Measurements from ENCODE around the gene ZNF141.
"Not testable (repeated sequence)": the region's sequence is repeated elsewhere in the genome, so short reads cannot be mapped to it uniquely, and the experiment has no call there.

The ZNF141 gene

DNA sequence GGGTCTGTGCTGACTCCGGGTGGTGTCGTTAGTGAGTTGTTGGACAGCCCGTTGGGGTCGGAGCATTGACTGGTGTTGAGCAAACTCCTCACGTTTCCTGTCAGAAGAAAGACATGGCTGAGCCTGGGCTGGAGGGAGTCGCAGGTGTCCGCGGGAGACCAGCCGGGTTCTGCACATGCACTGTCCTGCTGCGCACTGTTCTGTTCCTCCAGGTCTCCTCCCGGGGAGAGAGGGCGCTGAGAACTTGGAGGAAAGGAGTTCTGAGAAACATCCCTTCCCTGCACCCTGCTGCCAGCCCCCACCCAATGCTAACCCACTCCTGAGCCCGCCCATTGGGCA lies 1.1 kb downstream of the ZNF141 start:
- peak overlapping the region; percentile 99 for H3K27ac Mint-ChIP-seq
- no peaks in the 10 kb centered on the region for H3K27me3 Mint-ChIP-seq
- H3K9me3 Mint-ChIP-seq, result peaks cover 23% of the 10 kb centered on the region
- H3K4me3 Mint-ChIP-seq, result peak overlapping the region; percentile 100
- peaks cover 71% of the 10 kb centered on the region for H3K36me3 Mint-ChIP-seq
- ATAC-seq, result no peak
- H3K4me1 Mint-ChIP-seq, result peaks cover 35% of the 10 kb centered on the region

- H3K36me3 Mint-ChIP-seq, result peaks cover 74% of the 10 kb centered on the region
- H3K4me1 Mint-ChIP-seq, result peaks cover 30% of the 10 kb centered on the region
- peaks cover 23% of the 10 kb centered on the region for H3K9me3 Mint-ChIP-seq
- H3K27me3 Mint-ChIP-seq, result no peaks in the 10 kb centered on the region
- ATAC-seq, result no peak
- H3K4me3 Mint-ChIP-seq, result peak overlapping the region; percentile 18
- no peak overlapping the region for H3K27ac Mint-ChIP-seq
Measured at GRCh38 chr4:340011-340410, 2.4 kb downstream of the ZNF141 start.

GRCh38 chr4:373062-373839 lies 35.6 kb downstream of the ZNF141 start:
- Mint-ChIP-seq H3K36me3 (peaks cover 67% of the 10 kb centered on the region), H3K27ac (no peak overlapping the region), H3K4me1 (no peaks in the 10 kb centered on the region), H3K9me3 (peaks cover 24% of the 10 kb centered on the region), H3K27me3 (no peaks in the 10 kb centered on the region), H3K4me3 (no peak overlapping the region)
- ATAC-seq, result no peak

DNA sequence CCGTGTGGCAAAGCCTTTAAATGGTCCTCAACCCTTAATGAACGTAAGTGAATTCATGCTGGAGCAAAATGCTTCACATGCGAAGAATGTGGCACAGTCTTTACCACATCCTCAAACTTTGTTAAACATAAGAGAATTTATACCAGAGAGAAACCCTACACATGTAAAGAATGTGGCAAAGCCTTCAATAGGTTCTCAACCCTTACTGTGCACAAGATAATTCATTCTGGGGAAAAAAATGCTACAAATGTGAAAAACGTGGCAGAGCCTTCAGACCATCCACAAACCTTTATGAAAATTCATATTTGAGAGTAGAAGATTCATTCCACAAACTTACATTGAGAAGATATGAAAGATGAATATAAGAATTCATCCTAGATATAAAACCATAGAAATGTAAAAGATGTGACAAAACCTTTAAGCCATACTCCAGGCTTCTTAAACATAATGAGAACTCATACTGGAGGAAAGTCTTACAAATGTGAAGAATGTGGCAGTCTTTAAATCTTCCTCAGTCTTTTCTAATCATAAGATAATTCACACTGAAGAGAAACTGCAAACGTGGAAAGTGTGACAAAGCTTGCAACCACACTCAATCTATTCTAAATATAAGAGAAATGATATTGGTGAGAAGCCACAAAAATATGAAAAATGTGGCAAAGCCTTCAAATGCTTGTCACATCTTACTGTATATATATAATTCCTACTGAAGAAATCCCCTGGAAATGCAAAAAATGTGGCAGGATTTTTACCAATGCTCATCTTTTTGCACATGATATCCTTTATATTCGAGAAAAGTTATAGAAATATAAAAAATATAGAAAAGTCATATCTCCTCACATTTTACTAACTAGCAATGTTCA lies 36.9 kb downstream of the ZNF141 start:
- Mint-ChIP-seq H3K27ac (no peak overlapping the region), H3K36me3 (peaks cover 54% of the 10 kb centered on the region), H3K4me1 (no peaks in the 10 kb centered on the region), H3K4me3 (no peak overlapping the region), H3K9me3 (peaks cover 15% of the 10 kb centered on the region), H3K27me3 (no peaks in the 10 kb centered on the region)
- ATAC-seq, result no peak

GRCh38 chr4:384311-385010 lies 46.8 kb downstream of the ZNF141 start:
- Mint-ChIP-seq H3K4me1 (peaks cover 13% of the 10 kb centered on the region), H3K9me3 (peaks cover 29% of the 10 kb centered on the region), H3K27me3 (no peaks in the 10 kb centered on the region), H3K4me3 (no peak overlapping the region), H3K36me3 (peaks cover 27% of the 10 kb centered on the region), H3K27ac (peak overlapping the region; percentile 7)
- ATAC-seq, result peak; percentile 67

DNA sequence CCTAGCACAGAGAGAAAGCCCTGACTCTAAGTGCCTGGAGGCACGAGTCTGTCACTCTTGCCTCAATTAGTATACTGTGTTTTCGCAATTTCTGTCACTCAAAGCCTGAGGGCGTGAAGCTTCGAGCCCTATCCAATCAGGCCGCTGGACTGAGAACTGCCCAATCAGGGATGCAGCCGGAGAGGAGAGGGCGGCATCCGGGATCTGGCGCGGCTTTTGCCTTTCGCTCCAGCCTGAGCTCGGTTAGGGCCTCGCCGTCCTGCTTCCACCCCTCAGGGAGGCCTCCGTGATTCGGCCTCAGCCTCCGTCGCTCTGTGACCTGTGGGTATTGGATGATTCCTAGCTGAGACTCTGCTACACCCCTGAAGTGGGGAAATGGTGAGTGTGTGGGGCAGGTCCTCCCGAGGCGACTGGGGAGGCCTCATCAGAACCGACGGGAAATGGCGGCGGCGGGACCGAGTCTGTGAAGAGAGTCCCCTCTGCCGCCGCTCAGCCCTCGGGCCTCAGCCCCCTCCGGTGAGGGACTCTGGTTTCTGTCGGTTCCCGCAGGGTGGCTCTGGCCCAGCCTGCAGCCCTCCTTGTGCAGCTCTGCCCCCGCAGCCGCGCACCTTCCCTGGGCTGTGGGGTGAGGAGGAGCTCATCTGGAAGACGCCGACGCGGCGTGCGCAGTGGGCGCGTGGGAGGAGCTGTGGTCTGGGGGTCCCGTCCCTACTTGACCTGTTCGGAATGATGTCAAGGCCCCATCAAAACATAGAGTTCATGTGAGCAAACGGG lies 48.5 kb downstream of the ZNF141 start:
- peaks cover 13% of the 10 kb centered on the region for H3K4me1 Mint-ChIP-seq
- H3K27ac Mint-ChIP-seq, result no peak overlapping the region
- H3K27me3 Mint-ChIP-seq, result no peaks in the 10 kb centered on the region
- peaks cover 28% of the 10 kb centered on the region for H3K36me3 Mint-ChIP-seq
- no peak overlapping the region for H3K4me3 Mint-ChIP-seq
- peaks cover 40% of the 10 kb centered on the region for H3K9me3 Mint-ChIP-seq
- ATAC-seq, result no peak

DNA sequence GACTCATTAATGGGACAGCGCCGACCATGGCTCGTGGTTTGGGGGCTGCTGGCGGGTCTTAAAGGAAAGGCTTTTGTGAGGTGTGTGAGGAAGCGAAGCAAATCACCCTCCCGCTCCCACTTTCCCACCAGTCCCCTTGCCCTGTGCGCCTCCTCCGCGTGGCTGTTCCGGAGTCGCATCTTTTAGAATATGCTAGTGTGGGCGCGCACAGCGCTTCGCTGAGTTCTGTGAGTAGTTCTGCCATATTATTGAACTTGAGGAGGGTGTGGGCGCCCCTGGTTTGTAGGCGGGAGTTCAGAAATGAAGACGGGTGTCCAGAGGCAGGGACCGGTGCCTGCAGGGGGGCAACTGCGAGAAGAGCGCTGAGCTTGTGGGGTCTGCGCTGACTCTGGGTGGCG lies 49.1 kb downstream of the ZNF141 start:
- H3K27me3 Mint-ChIP-seq, result no peaks in the 10 kb centered on the region
- H3K4me1 Mint-ChIP-seq, result peaks cover 13% of the 10 kb centered on the region
- ATAC-seq, result no peak
- peaks cover 28% of the 10 kb centered on the region for H3K36me3 Mint-ChIP-seq
- H3K27ac Mint-ChIP-seq, result no peak overlapping the region
- no peak overlapping the region for H3K4me3 Mint-ChIP-seq
- H3K9me3 Mint-ChIP-seq, result peaks cover 40% of the 10 kb centered on the region

DNA sequence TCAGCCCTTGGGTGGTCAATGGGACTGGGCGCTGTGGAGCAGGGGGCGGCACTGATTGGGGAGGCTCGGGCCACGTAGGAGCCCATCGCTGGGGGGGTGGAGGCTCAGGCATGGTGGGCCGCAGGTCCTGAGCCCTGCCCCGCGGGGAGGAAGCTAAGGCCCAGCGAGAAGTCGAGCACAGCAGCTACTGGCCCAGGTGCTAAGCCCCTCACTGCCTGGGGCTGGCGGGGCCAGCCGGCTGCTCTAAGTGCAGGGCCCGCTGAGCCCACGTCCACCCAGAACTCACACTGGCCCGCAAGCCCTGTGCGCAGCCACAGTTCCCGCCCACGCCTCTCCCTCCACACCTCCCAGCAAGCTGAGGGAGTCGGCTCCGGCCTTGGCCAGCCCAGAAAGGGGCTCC lies 66.4 kb downstream of the ZNF141 start:
- Mint-ChIP-seq H3K9me3 (peaks cover 45% of the 10 kb centered on the region), H3K4me3 (no peak overlapping the region), H3K27me3 (no peaks in the 10 kb centered on the region), H3K4me1 (no peaks in the 10 kb centered on the region), H3K27ac (no peak overlapping the region), H3K36me3 (peaks cover 35% of the 10 kb centered on the region)
- ATAC-seq, result no peak

DNA sequence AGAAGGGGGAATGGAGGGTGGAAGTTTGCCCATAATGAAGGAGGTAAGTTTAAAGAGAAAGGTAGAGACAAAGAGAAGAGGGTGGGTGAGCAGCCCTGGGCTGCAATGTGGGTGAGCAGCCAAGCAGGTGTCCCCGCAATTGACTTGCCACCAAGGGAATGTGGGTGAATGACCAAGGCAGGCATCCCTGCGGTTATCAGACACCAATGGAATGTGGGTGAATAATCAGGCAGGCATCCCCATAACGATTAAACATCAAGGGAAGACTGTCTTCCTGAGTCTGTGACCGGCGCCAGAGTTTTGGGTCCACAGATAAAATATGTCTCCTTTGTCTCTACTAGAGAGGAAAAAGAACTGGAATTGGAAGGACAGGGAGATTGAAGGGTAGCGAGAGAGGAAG lies 70.7 kb downstream of the ZNF141 start:
- Mint-ChIP-seq H3K9me3 (peaks cover 43% of the 10 kb centered on the region), H3K36me3 (peaks cover 35% of the 10 kb centered on the region)
- not testable (repeated sequence) for H3K27ac Mint-ChIP-seq, H3K4me3 Mint-ChIP-seq, H3K4me1 Mint-ChIP-seq, H3K27me3 Mint-ChIP-seq, ATAC-seq

DNA sequence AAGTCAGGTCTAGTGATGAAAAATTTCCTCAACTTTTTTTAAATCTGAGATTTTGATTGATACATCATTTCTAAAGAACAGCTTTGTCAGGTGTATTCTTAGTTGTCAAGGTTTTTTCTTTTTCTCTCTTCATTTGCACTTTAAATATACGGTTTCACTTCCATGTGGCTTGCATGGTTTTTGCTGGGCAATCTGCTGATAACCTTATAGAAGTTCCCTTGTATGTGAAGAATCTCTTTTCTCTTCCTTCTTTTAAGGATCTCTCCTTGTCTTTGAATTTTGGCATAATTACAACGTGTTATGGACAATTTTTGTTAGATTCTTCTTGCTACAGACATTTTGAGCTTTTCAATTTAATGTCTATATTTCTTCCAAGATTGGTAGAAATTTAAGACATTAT lies 85.0 kb downstream of the ZNF141 start:
- peaks cover 33% of the 10 kb centered on the region for H3K36me3 Mint-ChIP-seq

More for the DNA sequence above, 85.0 kb downstream of the ZNF141 start:
- no peaks in the 10 kb centered on the region for H3K27me3 Mint-ChIP-seq
- H3K27ac Mint-ChIP-seq, result no peak overlapping the region
- no peak for ATAC-seq
- no peaks in the 10 kb centered on the region for H3K4me1 Mint-ChIP-seq
- no peak overlapping the region for H3K4me3 Mint-ChIP-seq
- H3K9me3 Mint-ChIP-seq, result peaks cover 29% of the 10 kb centered on the region

All from stimulated activated memory B cell treated with anti-CD40 and anti-IgM and Interleukin-4, amounts not matched to agents 10 μg/mL and 1 μg/mL and 100 μg/mL, for 72 hours (primary cell).